HCT116 (cell line): ENCODE measurements around the gene AIMP1. TPM values are rescaled to one million over a fixed set of nuclear protein-coding genes. Genes with fewer than 3 reads are reported as not detected.
A peak's percentile ranks its signal among the peaks of the same experiment; 100 is the strongest.

Experiments
- ATAC-seq: fragments of 200-7000 bp; cut with Tn5 transposase; 2 replicates; pipeline ENCODE4 v1.9.1; 2020; ENCODE audit warnings: mild to moderate bottlenecking, moderate library complexity
- BruUV-seq: library from RNA; stranded (reverse); fragments of 400-500 nt; replicated peaks from 2 replicates; lab custom pipeline; 2021; lab: Mats Ljungman, UMichigan
- CTCF ChIA-PET: fragments of 300-600 bp; sonication (Branson Sonifier 250); formaldehyde crosslinking; loops from one replicate; lab custom pipeline; 2021; ENCODE audit warnings: antibody characterized with exemption; lab: Charles Lee
- POLR2A ChIA-PET: fragments of 300-600, 350-600 bp; sonication (Branson Sonifier 250); formaldehyde crosslinking; loops from one replicate; lab custom pipeline; 2021; ENCODE audit warnings: antibody characterized with exemption; lab: Charles Lee
- RAD21 ChIA-PET, 2 experiments: fragments of 300-600 bp; sonication (Branson Sonifier 250); formaldehyde crosslinking; loops; one replicate each; lab custom pipeline; 2023; ENCODE audit warnings: low total read pairs in 2 of 2; ENCODE audit not compliant: uncharacterized antibody in 2 of 2, unreplicated experiment in 2 of 2, low non-redundant PET in 1 of 2; lab: Charles Lee
- DNase-seq: peaks from one replicate; pipeline ENCODE4 v3.0.0-alpha.2; 2010; ENCODE audit warnings: low read depth, low spot score
- H2AFZ ChIP-seq: fragments of 200-600 bp; shearing (Covaris generic), sonication (generic); 2 replicates; pipeline ENCODE4 v1.6.1; 2017; ENCODE audit warnings: low read depth, mixed run types, mixed read lengths, antibody characterized with exemption, low read length; ENCODE audit not compliant: poor library complexity, severe bottlenecking
- H3K27ac ChIP-seq: 2 replicates; pipeline ENCODE4 v1.5.1; 2012; ENCODE audit warnings: low read depth, low read length
- H3K27me3 ChIP-seq: fragments of 200-600 bp; sonication (generic); 2 replicates; pipeline ENCODE4 v1.6.1; 2016; ENCODE audit warnings: mixed run types, low read length, mixed read lengths; ENCODE audit not compliant: insufficient read depth
- H3K36me3 ChIP-seq, 2 experiments: fragments of 200-500 bp in 1 of 2; fragments of 200-600 bp in 1 of 2; sonication (Bioruptor generic) in 1 of 2; sonication (generic) in 1 of 2; 2 replicates each; pipeline versions ENCODE4 v1.5.1 to v1.6.1; 2014 to 2016; ENCODE audit warnings: low read length in 2 of 2, inconsistent platforms in 1 of 2, mixed read lengths in 1 of 2, mixed run types in 1 of 2; ENCODE audit not compliant: insufficient read depth in 2 of 2, control insufficient read depth in 1 of 2
- H3K4me1 ChIP-seq, 2 experiments: fragments of 200-600 bp in 1 of 2; sonication (generic) in 1 of 2; 2 replicates each; pipeline versions ENCODE4 v1.5.1 to v1.6.1; 2012 to 2017; ENCODE audit warnings: low read length in 2 of 2, inconsistent platforms in 1 of 2, mild to moderate bottlenecking in 1 of 2, mixed read lengths in 1 of 2, mixed run types in 1 of 2, moderate library complexity in 1 of 2; ENCODE audit not compliant: insufficient read depth in 2 of 2, control insufficient read depth in 1 of 2
- H3K4me2 ChIP-seq: fragments of 200-600 bp; sonication (generic); 2 replicates; pipeline ENCODE4 v1.6.1; 2017; ENCODE audit warnings: mixed run types, low read length, mixed read lengths
- H3K4me3 ChIP-seq, 2 experiments: fragments of 200-600 bp in 1 of 2; sonication (generic) in 1 of 2; replicated peaks in 1 of 2; 2 replicates each; pipeline ENCODE4 v1.5.1; 2011 to 2016; ENCODE audit warnings: low read length in 2 of 2, control low read depth in 1 of 2, low read depth in 1 of 2, mild to moderate bottlenecking in 1 of 2, mixed read lengths in 1 of 2, mixed run types in 1 of 2
- H3K79me2 ChIP-seq: fragments of 200-600 bp; sonication (generic); 2 replicates; pipeline ENCODE4 v1.6.1; 2017; ENCODE audit warnings: mild to moderate bottlenecking, mixed run types, low read length, moderate library complexity, mixed read lengths; ENCODE audit not compliant: insufficient read depth
- H3K9ac ChIP-seq: fragments of 200-600 bp; sonication (generic); 2 replicates; pipeline ENCODE4 v1.6.1; 2016; ENCODE audit warnings: low read length, mixed read lengths
- H3K9me2 ChIP-seq: fragments of 200-600 bp; sonication (generic), shearing (Covaris generic); 2 replicates; pipeline ENCODE4 v1.6.1; 2017; ENCODE audit warnings: mixed run types, mild to moderate bottlenecking, moderate library complexity; ENCODE audit not compliant: insufficient read depth
- H3K9me3 ChIP-seq, 2 experiments: fragments of 200-500 bp in 1 of 2; fragments of 200-600 bp in 1 of 2; sonication (Bioruptor generic) in 1 of 2; sonication (generic) in 1 of 2; 2 replicates each; pipeline ENCODE4 v1.6.1; 2014 to 2017; ENCODE audit warnings: low read length in 2 of 2, mixed read lengths in 2 of 2, inconsistent platforms in 1 of 2, low read depth in 1 of 2, mild to moderate bottlenecking in 1 of 2, mixed run types in 1 of 2, moderate library complexity in 1 of 2; ENCODE audit not compliant: control insufficient read depth in 1 of 2, insufficient read depth in 1 of 2
- H4K20me1 ChIP-seq: fragments of 200-600 bp; sonication (generic), shearing (Covaris generic); 2 replicates; pipeline ENCODE4 v1.6.1; 2017; ENCODE audit warnings: mixed run types, mild to moderate bottlenecking, moderate library complexity; ENCODE audit not compliant: insufficient read depth
- CBX3 ChIP-seq: IDR thresholded peaks from 2 replicates; pipeline ENCODE4 v1.6.1; 2012; ENCODE audit warnings: low read depth
- CEBPB ChIP-seq: IDR thresholded peaks from 2 replicates; pipeline ENCODE4 v1.6.1; 2012; ENCODE audit warnings: low read depth
- EGR1 ChIP-seq: IDR thresholded peaks from 2 replicates; pipeline ENCODE4 v1.6.1; 2012; ENCODE audit warnings: low read depth
- EZH2 ChIP-seq: fragments of 200-600 bp; sonication (generic); IDR thresholded peaks from 2 replicates; pipeline ENCODE4 v1.6.1; 2017; ENCODE audit warnings: antibody characterized with exemption, mixed run types
- EZH2phosphoT487 ChIP-seq: fragments of 200-600 bp; IDR thresholded peaks from 2 replicates; pipeline ENCODE4 v1.6.1; 2018; ENCODE audit warnings: antibody characterized with exemption, borderline replicate concordance
- FOSL1 ChIP-seq: IDR thresholded peaks from 2 replicates; pipeline ENCODE4 v1.6.1; 2012; ENCODE audit warnings: low read depth
- JUND ChIP-seq: IDR thresholded peaks from 2 replicates; pipeline ENCODE4 v1.6.1; 2012
- POLR2A ChIP-seq: IDR thresholded peaks from 2 replicates; pipeline ENCODE4 v1.7.0; 2011; ENCODE audit warnings: borderline replicate concordance; ENCODE audit not compliant: insufficient read depth, insufficient read length; ENCODE audit errors: extremely low read depth
- RAD21 ChIP-seq: IDR thresholded peaks from 2 replicates; pipeline ENCODE4 v1.6.1; 2012; ENCODE audit warnings: low read depth, mild to moderate bottlenecking
- SIN3A ChIP-seq: IDR thresholded peaks from 2 replicates; pipeline ENCODE4 v1.6.1; 2012; ENCODE audit warnings: low read depth
- SRF ChIP-seq: IDR thresholded peaks from 2 replicates; pipeline ENCODE4 v1.6.1; 2012; ENCODE audit warnings: low read depth
- TCF7L2 ChIP-seq: IDR thresholded peaks from 2 replicates; pipeline ENCODE4 v1.7.0; 2011; ENCODE audit warnings: borderline replicate concordance, inconsistent platforms; ENCODE audit not compliant: insufficient read depth, insufficient read length; ENCODE audit errors: extremely low read depth
- YY1 ChIP-seq: IDR thresholded peaks from 2 replicates; pipeline ENCODE4 v1.6.1; 2011; ENCODE audit warnings: low read length, low read depth, moderate library complexity, mild to moderate bottlenecking; ENCODE audit not compliant: insufficient replicate concordance; ENCODE audit errors: extremely low read depth
- ZFX ChIP-seq: fragments of 450-650 bp; IDR thresholded peaks from 2 replicates; pipeline ENCODE4 v1.6.1; 2017
- ZNF274 ChIP-seq: fragments of 200-500 bp; sonication (Bioruptor generic); IDR thresholded peaks from 2 replicates; pipeline ENCODE4 v1.6.1; 2014; ENCODE audit warnings: mild to moderate bottlenecking, low read depth, low read length, inconsistent platforms
- intact Hi-C: fragments of 100-400 bp; cut with micrococcal nuclease; formaldehyde crosslinking; loops from 2 replicates; pipeline ENCODE4 v1.10.0; 2022
- total RNA-seq: library from RNA; stranded (reverse); gene quantifications from one replicate; pipeline ENCODE4 v1.2.1, GENCODE V29; 2021; ENCODE audit not compliant: unreplicated experiment
- TF ChIP-seq, protein P1 (sequence below): IDR thresholded peaks from 2 replicates; pipeline ENCODE4 v1.6.1; 2011; ENCODE audit warnings: mild to moderate bottlenecking, low read length, moderate library complexity; ENCODE audit not compliant: insufficient replicate concordance; ENCODE audit errors: extremely low read depth
- TF ChIP-seq, protein P2 (sequence below), 3 experiments: fragments of 200-600 bp in 1 of 3; sonication (generic) in 1 of 3; IDR thresholded peaks in 2 of 3; conservative IDR thresholded peaks in 1 of 3; 2 replicates each; pipeline ENCODE4 v1.5.1; 2012 to 2017; ENCODE audit warnings: low read depth in 2 of 3, low read length in 2 of 3, antibody characterized with exemption in 1 of 3, borderline replicate concordance in 1 of 3, control low read depth in 1 of 3, mild to moderate bottlenecking in 1 of 3, mixed read lengths in 1 of 3, mixed run types in 1 of 3, moderate library complexity in 1 of 3; ENCODE audit not compliant: insufficient read depth in 1 of 3
- TF ChIP-seq, protein P3 (sequence below): IDR thresholded peaks from 2 replicates; pipeline ENCODE4 v1.6.1; 2012; ENCODE audit warnings: low read depth
- TF ChIP-seq, protein P4 (sequence below): IDR thresholded peaks from 2 replicates; pipeline ENCODE4 v1.6.1; 2012

Gene AIMP1
- total RNA-seq, 1 experiment from 2014 or later = 67.4 TPM

DNA sequence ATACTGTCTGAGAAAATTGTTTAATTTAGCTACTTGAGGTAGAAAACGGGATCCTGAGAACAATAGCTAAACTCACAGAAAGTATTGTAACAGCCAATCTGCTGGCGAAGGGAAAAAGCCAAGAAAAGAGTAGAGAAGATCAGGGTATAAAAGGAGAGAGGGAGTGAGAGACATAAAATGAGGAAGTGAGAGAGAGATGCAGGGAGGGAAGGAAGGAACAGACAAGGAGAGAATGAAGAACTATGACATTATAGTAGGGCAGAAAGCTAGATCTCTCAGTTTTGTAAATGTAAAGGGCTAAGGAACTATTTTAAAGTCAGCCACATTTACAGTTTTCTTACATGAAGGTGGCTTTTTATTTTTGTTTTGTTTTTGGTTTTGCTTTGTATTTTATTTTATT is 53.9 kb downstream of the AIMP1 start (continued):
- TF ChIP-seq YY1 (no peak), SIN3A (no peak), ZFX (no peak), EZH2phosphoT487 (no peak), ZNF274 (no peak), RAD21 (no peak), POLR2A (no peak)
- TF ChIP-seq, protein P1, sequence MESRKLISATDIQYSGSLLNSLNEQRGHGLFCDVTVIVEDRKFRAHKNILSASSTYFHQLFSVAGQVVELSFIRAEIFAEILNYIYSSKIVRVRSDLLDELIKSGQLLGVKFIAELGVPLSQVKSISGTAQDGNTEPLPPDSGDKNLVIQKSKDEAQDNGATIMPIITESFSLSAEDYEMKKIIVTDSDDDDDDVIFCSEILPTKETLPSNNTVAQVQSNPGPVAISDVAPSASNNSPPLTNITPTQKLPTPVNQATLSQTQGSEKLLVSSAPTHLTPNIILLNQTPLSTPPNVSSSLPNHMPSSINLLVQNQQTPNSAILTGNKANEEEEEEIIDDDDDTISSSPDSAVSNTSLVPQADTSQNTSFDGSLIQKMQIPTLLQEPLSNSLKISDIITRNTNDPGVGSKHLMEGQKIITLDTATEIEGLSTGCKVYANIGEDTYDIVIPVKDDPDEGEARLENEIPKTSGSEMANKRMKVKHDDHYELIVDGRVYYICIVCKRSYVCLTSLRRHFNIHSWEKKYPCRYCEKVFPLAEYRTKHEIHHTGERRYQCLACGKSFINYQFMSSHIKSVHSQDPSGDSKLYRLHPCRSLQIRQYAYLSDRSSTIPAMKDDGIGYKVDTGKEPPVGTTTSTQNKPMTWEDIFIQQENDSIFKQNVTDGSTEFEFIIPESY = no peak

DNA sequence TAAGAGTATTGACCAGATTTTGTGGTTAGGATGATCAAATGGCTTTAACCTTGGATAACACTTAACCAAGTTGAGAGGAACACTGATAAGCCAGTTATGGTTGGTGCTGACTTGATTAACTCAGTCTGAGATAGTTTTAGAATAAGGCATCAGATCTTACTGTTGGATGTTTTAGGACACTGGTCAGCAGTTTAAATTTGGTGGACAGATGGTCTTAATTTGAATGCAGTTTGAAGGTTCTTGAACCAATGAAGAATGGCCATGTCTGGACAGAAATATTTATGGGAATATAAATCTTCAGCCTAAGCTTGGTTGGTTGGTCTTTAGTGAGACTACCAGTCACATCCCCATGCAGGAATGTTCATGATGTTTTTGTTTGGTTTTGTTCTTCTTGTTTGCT is 54.8 kb downstream of the AIMP1 start:
- intact Hi-C loops = no loop called here
- Histone ChIP-seq H3K4me2 (no peak overlapping the region), H2AFZ (peak overlapping the region; percentile 4), H3K9me3 (no peaks in the 10 kb centered on the region), H3K36me3 (no peaks in the 10 kb centered on the region), H3K9me2 (no peaks in the 10 kb centered on the region), H3K27ac (no peak overlapping the region), H4K20me1 (no peaks in the 10 kb centered on the region), H3K79me2 (no peaks in the 10 kb centered on the region), H3K4me3 (no peak overlapping the region), H3K4me1 (peaks cover 0 to 3% of the 10 kb centered on the region in 2 experiments; a peak in 2 of 4 replicates), H3K9ac (no peak overlapping the region), H3K27me3 (no peaks in the 10 kb centered on the region)
- BruUV-seq = no TSS peak
- ATAC-seq = no peak
- CTCF ChIA-PET = interaction anchor here (1.2 to 2.2 kb wide), 2 partner anchors 151 to 447 kb away, joined by 4 to 10 read pairs; no protein-coding TSS in a partner anchor
- POLR2A ChIA-PET = no interaction called here
- RAD21 ChIA-PET = no interaction called here
- DNase-seq = no peak
- TF ChIP-seq EZH2 (no peak), EZH2phosphoT487 (no peak), ZFX (no peak), SIN3A (no peak), CEBPB (no peak), TCF7L2 (no peak), ZNF274 (no peak), RAD21 (no peak), JUND (no peak), EGR1 (no peak), CBX3 (no peak), SRF (no peak), FOSL1 (no peak)
- TF ChIP-seq, protein P2, sequence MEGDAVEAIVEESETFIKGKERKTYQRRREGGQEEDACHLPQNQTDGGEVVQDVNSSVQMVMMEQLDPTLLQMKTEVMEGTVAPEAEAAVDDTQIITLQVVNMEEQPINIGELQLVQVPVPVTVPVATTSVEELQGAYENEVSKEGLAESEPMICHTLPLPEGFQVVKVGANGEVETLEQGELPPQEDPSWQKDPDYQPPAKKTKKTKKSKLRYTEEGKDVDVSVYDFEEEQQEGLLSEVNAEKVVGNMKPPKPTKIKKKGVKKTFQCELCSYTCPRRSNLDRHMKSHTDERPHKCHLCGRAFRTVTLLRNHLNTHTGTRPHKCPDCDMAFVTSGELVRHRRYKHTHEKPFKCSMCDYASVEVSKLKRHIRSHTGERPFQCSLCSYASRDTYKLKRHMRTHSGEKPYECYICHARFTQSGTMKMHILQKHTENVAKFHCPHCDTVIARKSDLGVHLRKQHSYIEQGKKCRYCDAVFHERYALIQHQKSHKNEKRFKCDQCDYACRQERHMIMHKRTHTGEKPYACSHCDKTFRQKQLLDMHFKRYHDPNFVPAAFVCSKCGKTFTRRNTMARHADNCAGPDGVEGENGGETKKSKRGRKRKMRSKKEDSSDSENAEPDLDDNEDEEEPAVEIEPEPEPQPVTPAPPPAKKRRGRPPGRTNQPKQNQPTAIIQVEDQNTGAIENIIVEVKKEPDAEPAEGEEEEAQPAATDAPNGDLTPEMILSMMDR (IDR thresholded peaks at IDR 0.05 in 2 of 3, conservative IDR thresholded peaks at IDR 0.05 in 1 of 3; ENCODE audit: borderline replicate concordance in 1 of 3, insufficient read depth in 1 of 3, low read depth in 2 of 3, low read length in 2 of 3) = no peak
- TF ChIP-seq, protein P3, sequence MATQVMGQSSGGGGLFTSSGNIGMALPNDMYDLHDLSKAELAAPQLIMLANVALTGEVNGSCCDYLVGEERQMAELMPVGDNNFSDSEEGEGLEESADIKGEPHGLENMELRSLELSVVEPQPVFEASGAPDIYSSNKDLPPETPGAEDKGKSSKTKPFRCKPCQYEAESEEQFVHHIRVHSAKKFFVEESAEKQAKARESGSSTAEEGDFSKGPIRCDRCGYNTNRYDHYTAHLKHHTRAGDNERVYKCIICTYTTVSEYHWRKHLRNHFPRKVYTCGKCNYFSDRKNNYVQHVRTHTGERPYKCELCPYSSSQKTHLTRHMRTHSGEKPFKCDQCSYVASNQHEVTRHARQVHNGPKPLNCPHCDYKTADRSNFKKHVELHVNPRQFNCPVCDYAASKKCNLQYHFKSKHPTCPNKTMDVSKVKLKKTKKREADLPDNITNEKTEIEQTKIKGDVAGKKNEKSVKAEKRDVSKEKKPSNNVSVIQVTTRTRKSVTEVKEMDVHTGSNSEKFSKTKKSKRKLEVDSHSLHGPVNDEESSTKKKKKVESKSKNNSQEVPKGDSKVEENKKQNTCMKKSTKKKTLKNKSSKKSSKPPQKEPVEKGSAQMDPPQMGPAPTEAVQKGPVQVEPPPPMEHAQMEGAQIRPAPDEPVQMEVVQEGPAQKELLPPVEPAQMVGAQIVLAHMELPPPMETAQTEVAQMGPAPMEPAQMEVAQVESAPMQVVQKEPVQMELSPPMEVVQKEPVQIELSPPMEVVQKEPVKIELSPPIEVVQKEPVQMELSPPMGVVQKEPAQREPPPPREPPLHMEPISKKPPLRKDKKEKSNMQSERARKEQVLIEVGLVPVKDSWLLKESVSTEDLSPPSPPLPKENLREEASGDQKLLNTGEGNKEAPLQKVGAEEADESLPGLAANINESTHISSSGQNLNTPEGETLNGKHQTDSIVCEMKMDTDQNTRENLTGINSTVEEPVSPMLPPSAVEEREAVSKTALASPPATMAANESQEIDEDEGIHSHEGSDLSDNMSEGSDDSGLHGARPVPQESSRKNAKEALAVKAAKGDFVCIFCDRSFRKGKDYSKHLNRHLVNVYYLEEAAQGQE = no peak
- TF ChIP-seq, protein P4, sequence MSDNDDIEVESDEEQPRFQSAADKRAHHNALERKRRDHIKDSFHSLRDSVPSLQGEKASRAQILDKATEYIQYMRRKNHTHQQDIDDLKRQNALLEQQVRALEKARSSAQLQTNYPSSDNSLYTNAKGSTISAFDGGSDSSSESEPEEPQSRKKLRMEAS = no peak
